ENCODE results near the gene RS1.

GRCh38 chrX:18698737-18699650, 27.1 kb upstream of the RS1 start:
- no peak for TF ChIP-seq CTCF (IDR thresholded peaks at IDR 0.05)
- TF ChIP-seq POLR2A (IDR thresholded peaks at IDR 0.05) = no peak

Measured in gastroesophageal sphincter (tissue), 3 donors.